T-helper 1 cell (primary cell): ENCODE measurements around the gene BRINP1.
"Not testable (repeated sequence)": the region's sequence is repeated elsewhere in the genome, so short reads cannot be mapped to it uniquely, and the experiment has no call there.

Experiments used
- DNase-seq, 5 donors: peaks; one replicate each; pipeline ENCODE4 v3.0.0-alpha.2; 2012 to 2020

BRINP1 gene

DNA sequence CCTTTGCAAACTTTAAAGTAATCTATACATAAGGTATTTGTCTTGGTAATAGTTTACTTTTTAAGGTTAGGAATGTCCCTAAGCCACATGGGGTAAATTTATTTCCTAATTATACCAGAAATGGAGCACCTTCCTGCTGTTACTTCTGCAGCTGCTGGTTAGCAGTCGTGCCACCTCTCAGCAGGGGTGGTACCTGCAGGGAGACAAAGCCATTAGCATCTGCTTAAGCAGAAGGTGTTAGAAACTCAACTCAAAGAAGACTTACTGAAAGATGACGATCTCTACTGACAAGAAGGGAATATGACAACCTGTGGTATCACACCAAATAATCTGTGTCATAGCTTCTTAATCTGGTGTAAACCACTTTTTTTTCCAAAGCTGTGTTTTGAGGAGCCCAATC lies 173.7 kb downstream of the BRINP1 start:
- DNase-seq, result no peak

DNA sequence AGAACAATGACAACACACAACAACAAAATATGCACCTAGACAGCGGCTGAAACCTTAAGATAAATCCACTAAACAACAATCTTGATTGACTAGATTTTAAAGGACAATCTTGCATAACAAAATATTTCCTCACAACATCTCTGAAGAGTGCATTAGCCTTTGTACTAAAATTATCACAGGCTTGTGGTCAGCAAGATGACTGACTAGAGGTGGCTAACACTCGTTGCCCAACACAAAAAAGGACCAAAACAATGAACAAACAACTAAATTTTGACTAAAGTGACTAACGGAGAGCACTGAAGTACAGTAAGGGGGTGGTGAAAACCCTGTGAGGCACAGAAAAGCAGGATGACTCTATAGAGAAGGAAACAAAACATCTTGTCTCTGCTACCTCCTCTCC lies 183.9 kb downstream of the BRINP1 start:
- DNase-seq, result no peak

DNA sequence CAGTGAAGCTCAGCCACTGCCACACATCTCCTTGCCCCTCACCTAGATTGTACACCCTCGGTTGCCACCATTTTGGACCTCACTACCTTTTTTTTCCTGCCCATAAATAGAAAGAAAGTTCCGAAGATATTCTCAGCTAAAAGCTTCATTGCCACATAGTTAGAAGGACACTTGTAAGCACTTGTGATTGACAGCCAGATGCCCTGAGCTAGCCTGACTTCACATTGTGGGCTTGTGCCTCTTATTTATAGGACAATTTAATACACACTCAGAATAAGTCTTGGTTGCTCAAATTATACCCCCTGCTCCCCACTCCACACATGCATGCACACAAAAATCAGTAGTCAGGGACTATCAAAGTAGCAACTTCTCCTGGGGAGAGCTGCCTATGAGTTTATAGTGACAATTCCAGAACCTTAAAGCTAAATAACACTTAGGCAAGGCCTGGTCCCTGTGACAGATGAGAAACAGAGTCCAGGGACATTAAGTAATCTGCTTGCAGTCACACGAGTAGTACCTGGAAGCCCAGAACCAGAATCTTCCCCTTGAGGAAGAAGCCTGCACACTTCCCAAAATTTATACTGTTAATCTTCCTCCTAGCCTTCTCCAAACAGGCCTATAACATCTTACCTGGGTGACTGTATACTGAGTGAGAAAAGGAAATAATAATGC lies 184.8 kb downstream of the BRINP1 start:
- DNase-seq, result no peak

DNA sequence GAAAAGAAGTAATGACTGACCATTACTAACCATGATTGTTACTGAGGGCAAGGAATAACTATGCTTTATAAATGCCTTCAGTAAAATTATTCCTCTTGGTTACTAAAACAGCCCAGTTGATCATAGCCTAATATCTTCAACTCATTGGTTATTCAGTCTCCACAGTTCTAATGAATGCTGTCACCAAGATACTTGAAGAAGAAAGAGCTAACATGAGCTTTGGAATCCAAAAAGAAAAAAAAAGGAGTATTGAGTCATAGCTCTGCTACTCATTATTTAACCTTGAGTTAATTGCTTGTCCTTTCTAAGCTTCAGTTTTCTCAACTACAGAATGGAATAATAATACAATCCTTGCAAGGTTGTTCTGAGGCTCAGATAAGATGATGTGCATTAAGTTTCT lies 187.7 kb downstream of the BRINP1 start:
- no peak for DNase-seq

DNA sequence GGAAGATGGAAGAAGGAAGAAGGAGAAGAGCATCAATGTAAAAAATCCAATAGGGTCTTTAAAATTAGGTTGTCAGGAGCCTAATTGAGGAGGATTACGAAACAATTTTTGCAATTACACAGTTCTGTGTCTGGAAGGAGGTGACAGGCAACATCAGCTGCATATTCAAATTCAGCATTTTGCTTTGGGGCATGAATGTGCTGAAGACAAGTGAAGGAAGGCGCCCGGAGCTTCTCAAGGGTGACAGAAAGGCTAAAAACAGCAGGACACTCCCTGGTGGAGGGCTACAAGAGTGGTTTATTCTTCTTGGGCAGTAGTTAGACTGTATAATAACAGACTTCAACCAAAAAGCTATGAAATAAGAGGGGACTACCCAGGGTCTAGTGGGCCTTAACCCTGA lies 188.3 kb downstream of the BRINP1 start:
- no peak for DNase-seq

DNA sequence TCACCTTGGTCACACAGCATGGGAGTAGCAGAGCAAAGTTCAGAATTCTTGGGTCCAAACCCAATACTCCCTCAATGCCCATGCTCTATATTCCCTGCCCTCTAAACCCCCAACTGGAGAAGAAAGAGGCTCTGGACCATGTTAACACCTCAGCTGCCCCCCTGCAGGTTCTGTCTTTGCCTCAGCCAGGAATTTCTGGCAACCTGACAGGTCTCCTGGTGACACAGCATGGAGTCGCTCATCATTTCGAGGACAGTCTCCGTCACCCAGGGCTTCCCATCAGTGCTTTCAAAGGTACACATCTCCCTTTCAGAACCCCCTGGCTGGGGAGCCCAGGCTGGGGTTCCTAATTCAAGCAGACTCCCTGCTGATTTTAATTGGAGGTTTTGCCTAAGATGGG lies 189.5 kb downstream of the BRINP1 start:
- no peak for DNase-seq

DNA sequence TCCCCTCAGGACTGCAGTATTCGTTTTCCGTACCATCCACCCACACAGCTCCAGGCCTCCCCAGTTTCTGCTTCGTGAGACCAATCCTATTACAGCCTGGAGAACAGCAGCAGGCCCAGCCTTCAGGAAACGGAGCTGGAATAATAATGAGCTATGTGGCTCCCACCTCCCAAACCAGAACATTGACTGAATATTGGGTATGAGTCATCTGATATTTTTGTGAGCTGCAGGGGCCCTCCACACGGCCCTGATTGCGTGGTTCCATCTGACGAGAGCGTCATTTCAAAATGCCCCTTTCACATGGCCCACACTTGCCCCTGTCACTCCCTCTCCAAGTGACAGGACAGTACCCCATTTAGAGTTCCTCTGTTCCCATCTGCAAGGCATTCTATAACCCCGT lies 192.0 kb downstream of the BRINP1 start:
- no peak for DNase-seq

DNA sequence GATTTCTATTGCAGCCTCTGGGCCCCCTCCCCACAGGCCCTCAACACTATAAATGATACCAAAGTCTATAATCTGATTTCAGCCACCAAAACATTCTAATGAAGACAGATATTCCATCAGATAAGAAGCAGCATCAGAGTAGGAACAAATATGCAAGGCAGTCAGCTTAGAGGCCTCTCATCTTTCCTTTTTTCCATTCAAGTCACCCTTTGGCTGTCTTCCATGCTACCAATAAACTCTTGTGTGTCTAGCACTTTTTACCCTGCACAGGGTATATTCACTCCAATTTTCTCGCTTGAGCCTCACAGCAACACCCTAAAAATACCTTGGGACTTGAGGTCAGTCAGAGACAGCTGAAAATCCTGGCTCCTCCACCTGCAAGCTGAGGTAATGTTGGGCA lies 193.7 kb downstream of the BRINP1 start:
- DNase-seq, result no peak

DNA sequence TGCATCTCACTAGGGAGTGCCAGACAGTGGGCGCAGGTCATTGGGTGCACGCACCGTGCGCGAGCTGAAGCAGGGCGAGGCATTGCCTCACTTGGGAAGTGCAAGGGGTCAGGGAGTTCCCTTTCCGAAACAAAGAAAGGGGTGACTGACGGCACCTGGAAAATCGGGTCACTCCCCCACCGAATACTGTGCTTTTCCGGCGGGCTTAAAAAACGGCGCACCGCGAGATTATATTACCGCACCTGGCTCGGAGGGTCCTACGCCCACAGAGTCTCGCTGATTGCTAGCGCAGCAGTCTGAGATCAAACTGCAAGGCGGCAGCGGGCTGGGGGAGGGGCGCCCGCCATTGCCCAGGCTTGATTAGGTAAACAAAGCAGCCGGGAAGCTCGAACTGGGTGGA lies 200.0 kb downstream of the BRINP1 start:
- not testable (repeated sequence) for DNase-seq

DNA sequence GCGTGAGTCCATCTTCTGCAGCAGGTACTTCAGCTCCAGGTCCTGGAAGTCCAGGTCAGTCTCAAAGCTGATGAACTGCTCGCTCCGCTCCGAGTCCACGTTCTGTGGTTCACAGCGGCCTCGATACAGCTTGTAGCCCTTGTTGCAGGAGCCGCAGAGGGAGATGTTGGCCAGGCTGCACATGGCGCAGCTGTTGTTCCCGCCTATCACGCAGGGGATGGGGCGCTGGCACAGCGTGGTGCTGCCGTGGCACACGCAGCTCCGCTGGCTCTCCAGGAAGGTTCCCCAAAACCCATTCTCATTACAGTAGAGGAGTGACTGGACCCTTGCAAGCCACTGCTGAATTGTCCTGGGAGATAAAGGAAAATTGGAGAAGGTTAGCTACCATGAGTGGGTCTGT lies 201.4 kb downstream of the BRINP1 start:
- DNase-seq, result no peak

DNA sequence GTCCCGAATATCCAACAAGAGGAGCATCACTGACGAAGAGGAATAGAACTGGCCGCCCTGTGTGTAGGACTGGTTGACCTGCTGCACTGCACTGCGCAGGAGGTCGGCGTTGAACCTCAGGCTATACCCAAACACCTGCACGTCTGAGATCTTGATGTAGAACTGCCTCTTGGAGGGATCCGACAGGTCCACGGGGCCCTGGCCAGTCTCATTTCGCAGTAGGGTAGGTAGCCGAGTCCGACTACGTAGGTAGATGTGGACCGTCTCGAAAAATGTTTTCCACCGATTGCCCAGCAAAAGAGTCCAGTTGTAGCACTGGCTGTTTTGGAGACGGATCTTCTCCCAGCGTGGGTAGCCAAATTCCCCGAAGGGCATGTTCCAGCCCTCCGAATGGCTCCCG lies 202.0 kb downstream of the BRINP1 start:
- DNase-seq, result no peak

DNA sequence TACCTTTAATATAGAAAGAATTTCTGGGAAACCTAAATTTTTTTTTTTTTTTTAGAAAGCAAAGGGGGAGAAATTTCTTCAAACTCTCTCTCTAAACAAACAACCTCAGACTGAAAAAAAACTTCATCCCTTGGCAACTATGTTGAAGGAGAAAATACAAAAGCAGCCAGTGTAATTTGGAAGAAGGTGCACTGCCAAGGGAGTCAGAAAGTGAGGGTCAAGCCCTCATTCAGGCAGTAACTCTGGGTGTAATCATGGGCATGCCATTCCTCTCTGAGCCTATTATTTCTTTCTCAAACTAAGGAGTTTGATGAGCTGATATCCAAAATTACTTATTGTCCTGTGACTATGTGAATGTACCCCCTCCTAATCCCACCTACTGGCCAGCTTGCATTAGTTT lies 203.1 kb downstream of the BRINP1 start:
- no peak for DNase-seq

DNA sequence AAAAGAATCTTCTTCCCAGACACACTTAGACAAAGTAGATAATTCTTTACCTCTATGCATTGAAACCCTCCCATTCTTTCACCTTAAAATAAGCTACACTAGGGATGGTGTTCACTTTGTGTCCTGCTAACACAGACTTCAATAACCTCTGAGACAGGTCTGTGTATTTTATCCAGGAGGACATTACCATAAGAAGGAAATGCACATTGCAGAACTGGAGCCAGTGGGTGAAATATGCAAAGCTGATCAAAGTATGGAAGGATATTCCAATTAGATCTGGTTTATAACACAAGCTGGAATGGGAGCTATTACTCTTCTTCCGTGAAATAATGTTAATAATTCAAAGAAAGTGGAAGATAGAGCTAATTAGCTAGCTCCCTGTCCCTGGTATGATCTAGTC lies 204.1 kb downstream of the BRINP1 start:
- DNase-seq, result no peak

DNA sequence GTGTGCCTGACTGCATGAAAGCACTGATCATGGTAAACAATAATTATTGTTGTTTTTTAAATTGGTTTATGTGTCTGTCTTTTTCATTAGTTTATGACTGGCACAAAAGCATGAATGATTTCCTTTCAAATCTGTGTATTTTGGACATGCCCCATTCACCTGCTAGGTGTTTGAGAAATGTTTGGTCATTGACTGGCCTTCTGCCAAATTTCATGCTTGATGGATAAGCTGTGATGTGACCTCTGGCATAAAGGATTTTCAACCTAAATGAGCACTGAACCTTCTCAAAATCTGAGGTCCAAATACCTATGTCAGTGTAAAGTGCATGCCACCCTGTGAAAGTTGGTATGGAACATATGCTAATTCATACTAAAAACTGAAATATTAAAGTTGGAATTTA lies 204.5 kb downstream of the BRINP1 start:
- no peak for DNase-seq

DNA sequence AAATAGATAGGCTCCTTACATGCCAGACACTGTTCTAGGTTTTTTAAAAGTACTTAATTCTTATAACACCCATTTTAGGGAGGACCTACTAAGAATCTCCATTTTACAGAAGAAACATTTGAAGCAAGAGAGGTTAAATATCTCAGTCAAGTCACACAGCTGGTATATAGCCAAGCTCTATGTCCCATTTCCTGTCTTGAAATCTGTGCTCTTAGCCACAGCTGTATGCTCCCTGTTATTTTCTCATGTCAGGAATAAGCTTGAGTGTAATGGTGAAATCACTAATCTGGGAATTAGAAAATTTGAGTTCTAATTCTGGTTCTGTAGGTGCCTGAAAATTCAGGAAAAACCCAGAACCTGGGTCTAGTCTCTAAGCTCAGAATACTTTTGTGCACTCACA lies 208.7 kb downstream of the BRINP1 start:
- DNase-seq, result no peak

DNA sequence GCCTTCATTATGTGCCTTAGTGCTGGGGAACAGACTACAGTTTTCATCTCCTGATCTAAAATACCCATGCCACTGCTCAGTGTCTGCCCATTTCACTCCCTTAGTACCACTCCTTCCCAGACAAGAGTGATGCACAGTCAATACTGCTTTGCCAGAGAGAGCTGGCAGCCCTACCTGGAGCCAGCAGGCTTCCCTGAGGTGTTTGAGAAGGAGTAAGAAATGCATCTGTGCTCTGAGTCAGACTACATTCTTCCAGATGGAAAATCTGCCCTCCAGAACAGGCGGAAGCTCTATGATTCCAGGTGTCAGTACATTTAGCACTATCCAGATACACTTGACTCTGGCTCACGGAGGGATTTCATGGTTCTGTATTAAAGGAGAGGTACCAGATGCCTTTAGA lies 209.8 kb downstream of the BRINP1 start:
- DNase-seq, result no peak

DNA sequence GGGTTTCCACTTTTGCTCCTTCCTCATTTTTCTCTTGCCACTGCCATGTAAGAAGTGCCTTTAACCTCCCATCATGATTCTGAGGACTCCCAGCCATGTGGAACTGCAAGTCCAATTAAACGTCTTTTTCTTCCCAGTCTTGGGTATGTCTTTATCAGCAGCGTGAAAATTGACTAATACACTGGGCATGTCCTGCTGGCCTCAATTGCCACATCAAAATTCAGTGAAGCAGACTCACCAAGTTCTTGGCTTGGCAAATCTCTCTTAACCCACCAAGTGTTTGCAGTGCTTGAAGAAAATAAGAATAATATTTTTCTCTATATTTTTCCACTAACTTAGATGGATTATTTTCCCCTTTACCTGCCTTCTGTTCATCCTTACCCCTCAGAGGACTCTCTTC lies 212.0 kb downstream of the BRINP1 start:
- no peak for DNase-seq

DNA sequence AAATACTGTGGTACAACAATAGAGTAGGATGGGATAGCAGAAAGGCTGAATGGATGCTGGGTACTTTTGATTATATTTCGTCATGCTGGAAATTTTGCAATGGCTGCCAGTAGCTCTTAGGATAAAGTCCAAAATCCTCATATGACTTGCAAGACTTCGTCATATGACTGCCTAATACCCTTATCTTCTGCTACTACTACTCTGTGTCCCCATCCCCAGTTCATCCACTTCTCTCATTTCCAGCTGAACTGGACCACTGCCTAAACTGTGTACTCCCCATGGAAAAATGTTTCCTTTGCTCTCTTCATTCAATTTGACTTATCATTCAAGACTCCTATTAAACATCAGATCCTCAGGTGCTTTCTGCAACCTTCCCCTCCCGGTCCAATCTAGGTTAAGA lies 212.9 kb downstream of the BRINP1 start:
- no peak for DNase-seq

DNA sequence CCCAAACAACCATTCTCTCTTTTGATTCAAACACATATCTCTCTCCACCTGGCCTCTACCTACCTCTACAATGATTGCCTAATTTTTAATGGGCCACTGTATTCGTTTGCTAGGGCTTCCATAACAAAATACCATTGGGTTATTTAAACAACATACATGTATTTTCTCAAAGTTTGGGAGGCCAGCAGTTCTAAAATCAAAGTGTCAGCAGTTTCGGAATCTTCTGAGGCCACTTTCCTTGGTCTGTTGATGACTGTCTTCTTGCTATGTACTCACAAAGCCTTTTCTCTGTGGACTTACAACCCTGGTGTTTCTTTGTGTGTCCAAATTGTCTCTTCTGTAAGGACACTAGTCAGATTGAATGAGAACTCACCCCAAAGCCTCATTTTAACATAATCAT lies 214.7 kb downstream of the BRINP1 start:
- no peak for DNase-seq

DNA sequence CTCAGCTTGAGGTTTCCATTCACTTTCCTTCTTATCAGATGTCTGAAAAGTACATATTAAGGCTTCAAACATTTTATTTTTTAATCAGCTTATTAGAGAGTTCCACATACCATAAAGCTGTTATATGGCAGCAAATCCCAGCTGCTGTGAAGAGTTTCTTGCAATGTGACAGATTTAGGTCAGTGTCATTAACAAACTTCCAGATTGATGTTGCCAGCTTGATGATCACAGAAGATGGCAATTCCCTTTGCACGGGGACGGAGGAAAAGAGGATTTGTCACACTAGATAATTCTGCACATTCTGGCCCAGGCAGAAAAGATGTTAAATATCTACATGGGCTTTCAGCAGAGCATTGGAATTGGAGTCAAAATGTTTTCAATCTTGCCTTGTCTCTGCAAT lies 215.8 kb downstream of the BRINP1 start:
- no peak for DNase-seq

DNA sequence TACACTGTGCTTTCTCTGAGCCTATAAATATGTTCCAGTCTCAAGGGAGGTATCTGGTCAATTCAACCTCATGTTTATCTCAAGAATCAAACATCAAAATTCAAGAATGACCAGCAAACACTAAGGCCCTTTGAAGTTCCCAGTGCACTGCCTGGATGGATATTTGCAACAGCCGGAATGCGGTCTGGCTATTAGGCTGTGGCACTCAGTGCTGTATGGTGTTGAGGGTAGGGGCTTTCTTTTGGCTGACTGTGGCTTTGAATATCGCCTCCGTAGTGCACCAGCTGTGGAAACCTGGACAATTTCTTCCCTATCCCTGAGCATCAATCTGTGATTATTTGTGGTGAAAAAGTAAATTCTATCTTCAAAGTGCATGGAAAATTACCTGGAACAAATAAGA lies 220.4 kb downstream of the BRINP1 start:
- DNase-seq, result no peak

DNA sequence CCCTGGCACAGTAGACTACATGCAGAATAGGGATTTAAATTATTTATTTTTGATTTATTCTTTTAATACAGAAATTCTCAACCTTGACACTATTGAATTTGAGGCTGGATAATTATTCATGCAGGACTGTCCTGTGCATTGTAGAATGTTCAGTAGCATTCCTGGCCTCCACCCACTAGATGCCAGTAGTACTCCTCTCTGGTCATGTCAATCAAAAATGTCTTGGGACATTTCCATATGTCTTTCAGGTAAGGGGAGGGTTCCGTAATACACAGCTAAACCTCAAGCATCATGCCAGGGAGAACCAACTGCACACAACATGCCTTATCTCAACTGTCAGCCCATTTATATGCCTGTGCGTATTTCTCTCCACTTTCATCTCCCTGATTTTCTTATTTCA lies 231.8 kb downstream of the BRINP1 start:
- no peak for DNase-seq

DNA sequence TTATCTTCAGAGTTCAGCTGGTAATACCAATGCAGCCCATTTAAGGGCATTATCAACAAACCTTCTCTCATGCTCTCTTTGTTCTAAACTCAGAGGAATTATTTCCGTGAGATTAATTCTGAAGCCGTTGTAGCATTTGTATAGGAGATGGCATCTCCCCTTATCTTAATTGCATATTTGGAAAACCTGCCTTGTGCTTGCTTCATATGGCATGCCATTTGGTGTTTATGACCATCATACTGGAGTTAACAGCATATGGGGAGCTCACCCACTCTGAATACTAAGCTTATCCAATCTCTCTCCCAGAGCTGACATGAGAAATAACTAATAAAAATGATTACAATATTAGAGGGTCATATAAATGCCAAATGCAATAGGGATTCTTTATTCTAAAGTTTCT lies 243.2 kb downstream of the BRINP1 start:
- no peak for DNase-seq

DNA sequence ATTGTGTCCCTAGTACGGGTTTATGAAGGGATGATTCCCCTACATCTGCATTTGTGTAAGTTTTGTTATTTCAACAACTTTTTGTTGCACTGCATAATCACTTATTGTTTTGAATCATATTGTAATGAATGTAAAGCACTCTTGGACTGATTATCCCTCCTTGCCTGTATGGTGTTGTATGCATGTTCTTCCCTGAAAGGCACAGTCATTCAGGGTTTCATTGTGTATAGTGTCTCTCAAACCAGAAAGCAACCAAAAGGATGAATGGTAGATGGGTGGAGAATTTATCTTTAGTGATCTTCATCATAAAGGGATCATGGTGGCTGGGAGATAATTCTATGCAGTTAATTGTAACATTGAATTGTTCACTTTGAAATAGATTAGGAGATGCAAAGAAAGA lies 247.3 kb downstream of the BRINP1 start:
- DNase-seq, result no peak

DNA sequence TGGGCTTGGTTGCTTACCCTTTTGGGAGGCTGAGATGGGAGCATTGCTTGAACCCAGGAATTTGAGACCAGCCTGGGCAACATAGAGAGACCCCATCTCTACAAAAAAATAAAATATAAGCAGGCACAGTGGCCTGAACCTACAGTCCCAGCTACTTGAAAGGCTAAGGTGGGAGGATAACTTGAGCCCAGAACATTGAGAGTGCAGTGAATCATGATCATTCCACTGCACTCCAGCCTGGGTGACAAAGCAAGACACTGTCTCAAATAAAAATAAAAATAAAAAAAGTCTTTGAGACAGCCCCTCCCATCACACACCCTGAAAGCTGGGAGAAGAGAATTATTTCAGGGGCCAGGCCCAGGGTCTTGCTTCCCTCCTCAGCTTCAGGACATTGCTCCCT lies 251.8 kb downstream of the BRINP1 start:
- no peak for DNase-seq
